Sigmoid colon (tissue), 7 donors: ENCODE results near the gene ANKRD36C. TPM values are rescaled to one million over a fixed set of nuclear protein-coding genes. Genes with fewer than 3 reads are reported as not detected.
"Not testable (repeated sequence)": the region's sequence is repeated elsewhere in the genome, so short reads cannot be mapped to it uniquely, and the experiment has no call there.

Source experiments
- DNase-seq: peaks from one replicate; pipeline ENCODE4 v3.0.0-alpha.2; 2019
- H3K27ac ChIP-seq, 4 donors: fragments of 200-600 bp; sonication (generic); one replicate each; pipeline ENCODE4 v1.5.1; 2016 to 2019; ENCODE audit warnings: mild to moderate bottlenecking in 1 of 4
- H3K27me3 ChIP-seq, 3 donors: fragments of 200-600 bp; sonication (generic); one replicate each; pipeline ENCODE4 v1.5.1; 2019; ENCODE audit warnings: mild to moderate bottlenecking in 1 of 3
- H3K36me3 ChIP-seq, 4 donors: fragments of 200-600 bp; sonication (generic); one replicate each; pipeline ENCODE4 v1.5.1; 2016 to 2019
- H3K4me1 ChIP-seq, 4 donors: fragments of 200-600 bp; sonication (generic); one replicate each; pipeline ENCODE4 v1.5.1; 2017 to 2019
- H3K4me3 ChIP-seq, 4 donors: fragments of 200-600 bp; sonication (generic); one replicate each; pipeline ENCODE4 v1.5.1; 2017 to 2019; ENCODE audit warnings: mild to moderate bottlenecking in 2 of 4, moderate library complexity in 1 of 4
- H3K9me3 ChIP-seq, 4 donors: fragments of 200-600 bp in 3 of 4; sonication (generic) in 3 of 4; one replicate each; pipeline versions ENCODE4 v1.5.1 to v1.6.1; 2013 to 2019
- CTCF ChIP-seq, 4 experiments: fragments of 450-650 bp in 3 of 4; fragments of 200-600 bp in 1 of 4; IDR thresholded peaks; one replicate each; pipeline ENCODE4 v1.5.1; 2016 to 2019; ENCODE audit warnings: antibody characterized with exemption in 4 of 4, mild to moderate bottlenecking in 3 of 4, moderate library complexity in 2 of 4
- EP300 ChIP-seq, 4 donors: sonication (generic); formaldehyde crosslinking; IDR thresholded peaks; one replicate each; pipeline ENCODE4 v1.6.1; 2017; ENCODE audit warnings: antibody characterized with exemption in 4 of 4
- POLR2A ChIP-seq, 2 donors: fragments of 450-650 bp; IDR thresholded peaks; one replicate each; pipeline ENCODE4 v1.6.1; 2016; ENCODE audit warnings: antibody characterized with exemption in 2 of 2, mild to moderate bottlenecking in 2 of 2, moderate library complexity in 2 of 2
- POLR2AphosphoS5 ChIP-seq, 4 donors: sonication (generic); formaldehyde crosslinking; IDR thresholded peaks; one replicate each; pipeline ENCODE4 v1.6.1; 2017; ENCODE audit warnings: antibody characterized with exemption in 4 of 4
- WGBS, 2 donors: extraction: QIAGEN DNeasy Blood & Tissue Kit; methylation state at CpG; one replicate each; pipeline ENCODE4 v1.1.7; 2013; 5-methylcytosine and 5-hydroxymethylcytosine counted together
- intact Hi-C: fragments of 100-400 bp; cut with DNase I; formaldehyde crosslinking; loops from one replicate; pipeline ENCODE4 v1.15.1; 2023
- polyA plus RNA-seq, 3 donors: library from polyadenylated mRNA; stranded (reverse); fragments of 200-250 nt; gene quantifications; one replicate each; pipeline ENCODE4 v1.2.3, GENCODE V29; 2013
- total RNA-seq, 4 donors: library from RNA; depleted of rRNA; stranded (reverse); fragments of >200 nt; gene quantifications; one replicate each; pipeline ENCODE4 v1.1.0, GENCODE V29; 2016
- donor health status: healthy with polysubstance abuse.
- donor health status: Bipolar disorder and iron deficiency.
- donor health status: healthy.

ANKRD36C gene
- total and polyA plus RNA-seq, 7 donors: 0.92 to 56.5 (median 29.0) TPM; not detected in 1

- H3K36me3 ChIP-seq, DNase-seq, H3K4me1 ChIP-seq, intact Hi-C loops, H3K27me3 ChIP-seq, H3K27ac ChIP-seq, H3K4me3 ChIP-seq: not testable (repeated sequence)
- peaks cover 3 to 36% (median 20%) of the 10 kb centered on the region in 4 donors for H3K9me3 ChIP-seq
- WGBS, 2 donors: 99 to 100% methylated on average over 2 of the region's 2 CpGs
Observed at GRCh38 chr2:95817521-95817920, 174.1 kb downstream of the ANKRD36C start.

- intact Hi-C loops, H3K27me3 ChIP-seq: not testable (repeated sequence)
Observed at GRCh38 chr2:95813311-95813710, 178.3 kb downstream of the ANKRD36C start.

GRCh38 chr2:95799892-95800291 lies 191.7 kb downstream of the ANKRD36C start:
- DNase-seq: no peak
- WGBS, 2 donors: 95 to 96% methylated on average over 14 of the region's 14 CpGs
- TF ChIP-seq POLR2AphosphoS5 (IDR thresholded peaks at IDR 0.05) (no peak), EP300 (IDR thresholded peaks at IDR 0.05) (no peak), CTCF (IDR thresholded peaks at IDR 0.05) (no peak), POLR2A (IDR thresholded peaks at IDR 0.05) (no peak)
- Histone ChIP-seq H3K36me3 (no peaks in the 10 kb centered on the region), H3K4me1 (no peaks in the 10 kb centered on the region), H3K4me3 (no peak overlapping the region), H3K27me3 (no peaks in the 10 kb centered on the region), H3K27ac (no peak overlapping the region), H3K9me3 (peaks cover 0 to 4% (median 0%) of the 10 kb centered on the region in 4 donors)
- intact Hi-C loops: no loop called here

More at GRCh38 chr2:95813311-95813710, 178.3 kb downstream of the ANKRD36C start:
- H3K36me3 ChIP-seq, H3K4me1 ChIP-seq, H3K27ac ChIP-seq, H3K4me3 ChIP-seq, DNase-seq: not testable (repeated sequence)
- peaks cover 0 to 11% (median 4%) of the 10 kb centered on the region in 4 donors for H3K9me3 ChIP-seq
- 90 to 96% methylated on average over 1 of the region's 1 CpG for WGBS, 2 donors

GRCh38 chr2:95799147-95799889 lies 192.3 kb downstream of the ANKRD36C start:
- 76 to 94% methylated on average over 13 of the region's 13 CpGs for WGBS, 2 donors
- intact Hi-C loops, H3K4me1 ChIP-seq, DNase-seq, H3K27ac ChIP-seq, H3K27me3 ChIP-seq, H3K4me3 ChIP-seq, H3K9me3 ChIP-seq, H3K36me3 ChIP-seq: not testable (repeated sequence)

- H3K4me1 ChIP-seq, H3K4me3 ChIP-seq, H3K27ac ChIP-seq, H3K9me3 ChIP-seq, DNase-seq, intact Hi-C loops, H3K36me3 ChIP-seq, H3K27me3 ChIP-seq: not testable (repeated sequence)
- no CpG with 5 or more reads among the region's 18 CpGs for WGBS, 2 donors
Observed at GRCh38 chr2:95796249-95797099, 195.2 kb downstream of the ANKRD36C start.

GRCh38 chr2:95793970-95794369 lies 197.7 kb downstream of the ANKRD36C start:
- H3K9me3 ChIP-seq, DNase-seq, intact Hi-C loops, H3K4me3 ChIP-seq, H3K36me3 ChIP-seq, H3K4me1 ChIP-seq, H3K27me3 ChIP-seq, H3K27ac ChIP-seq: not testable (repeated sequence)
- 81 to 87% methylated on average over 1 of the region's 5 CpGs for WGBS, 2 donors

GRCh38 chr2:95790180-95790579 lies 201.4 kb downstream of the ANKRD36C start:
- H3K4me3 ChIP-seq, H3K4me1 ChIP-seq, H3K9me3 ChIP-seq, H3K36me3 ChIP-seq, intact Hi-C loops, H3K27ac ChIP-seq, DNase-seq, H3K27me3 ChIP-seq: not testable (repeated sequence)
- no CpG with 5 or more reads among the region's 9 CpGs for WGBS, 2 donors

- WGBS, 2 donors: no CpG with 5 or more reads among the region's 34 CpGs
- intact Hi-C loops, H3K4me3 ChIP-seq, H3K27me3 ChIP-seq, H3K36me3 ChIP-seq, H3K9me3 ChIP-seq, H3K27ac ChIP-seq, DNase-seq, H3K4me1 ChIP-seq: not testable (repeated sequence)
Observed at GRCh38 chr2:95789385-95789784, 202.2 kb downstream of the ANKRD36C start.

- intact Hi-C loops, H3K27ac ChIP-seq, H3K4me1 ChIP-seq, DNase-seq, H3K9me3 ChIP-seq, H3K36me3 ChIP-seq, H3K4me3 ChIP-seq, H3K27me3 ChIP-seq: not testable (repeated sequence)
- WGBS, 2 donors: no CpG with 5 or more reads among the region's 13 CpGs
Observed at GRCh38 chr2:95788642-95789041, 203.0 kb downstream of the ANKRD36C start.
